GM18517 (cell line): ENCODE measurements around the gene TMEM175.

ENCODE experiments used
- ATAC-seq: cut with Tn5 transposase; IDR thresholded peaks from one replicate; pipeline ENCODE4 v1.9.1; 2021; ENCODE audit warnings: mild to moderate bottlenecking, moderate library complexity; ENCODE audit not compliant: unreplicated experiment

The TMEM175 gene

GRCh38 chr4:931960-932712 is at the start of gene TMEM175, which contains the start of gene GAK:
Gene TMEM175 (plus strand): TSS chr4:932460. CDS start chr4:947740, 15,280 bp downstream.
Gene GAK (minus strand): TSS chr4:932316. CDS start chr4:932187, 129 bp downstream.
- peak; percentile 71 for ATAC-seq

- ATAC-seq: no peak
These were observed 49.6 kb upstream of the TMEM175 start for GRCh38 chr4:882646-883045.

- no peak for ATAC-seq
These were observed 48.7 kb upstream of the TMEM175 start for GRCh38 chr4:883377-884095.

DNA sequence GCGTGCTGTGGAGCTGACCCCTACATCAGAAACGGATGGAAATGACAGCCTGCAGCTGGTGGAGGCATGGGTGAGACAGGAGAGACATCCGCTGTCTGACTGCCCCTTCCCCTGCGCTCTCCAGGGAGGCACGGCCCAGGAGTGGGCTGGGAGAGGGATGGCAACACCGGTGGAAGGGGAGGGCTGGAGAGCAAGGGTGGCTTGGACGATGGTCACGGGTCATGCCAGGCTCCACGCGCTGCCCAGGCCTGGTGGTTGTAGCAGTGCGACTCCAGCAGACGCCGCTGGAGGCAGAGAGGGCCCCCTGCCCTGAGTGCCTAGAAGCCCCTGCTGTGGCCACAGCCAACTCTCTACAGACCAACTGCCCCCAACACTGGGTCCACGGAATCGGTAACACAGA is 48.0 kb upstream of the TMEM175 start:
- no peak for ATAC-seq

DNA sequence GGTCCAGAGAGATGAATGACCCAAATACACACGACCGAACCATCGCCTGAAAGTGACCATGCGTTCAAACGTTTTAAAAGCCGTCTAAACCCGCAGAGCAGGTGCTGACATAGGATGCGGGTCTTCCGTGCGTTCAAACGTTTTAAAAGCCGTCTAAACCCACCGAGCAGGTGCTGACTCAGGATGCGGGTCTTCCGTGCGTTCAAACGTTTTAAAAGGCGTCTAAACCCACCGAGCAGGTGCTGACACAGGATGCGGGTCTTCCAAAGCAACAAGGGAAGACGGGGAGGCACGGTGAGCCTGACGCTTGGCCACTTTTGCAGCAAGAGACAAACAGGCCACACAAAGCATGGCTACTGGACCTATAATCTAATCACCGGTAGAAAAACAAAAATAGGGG is 47.4 kb upstream of the TMEM175 start:
- no peak for ATAC-seq

DNA sequence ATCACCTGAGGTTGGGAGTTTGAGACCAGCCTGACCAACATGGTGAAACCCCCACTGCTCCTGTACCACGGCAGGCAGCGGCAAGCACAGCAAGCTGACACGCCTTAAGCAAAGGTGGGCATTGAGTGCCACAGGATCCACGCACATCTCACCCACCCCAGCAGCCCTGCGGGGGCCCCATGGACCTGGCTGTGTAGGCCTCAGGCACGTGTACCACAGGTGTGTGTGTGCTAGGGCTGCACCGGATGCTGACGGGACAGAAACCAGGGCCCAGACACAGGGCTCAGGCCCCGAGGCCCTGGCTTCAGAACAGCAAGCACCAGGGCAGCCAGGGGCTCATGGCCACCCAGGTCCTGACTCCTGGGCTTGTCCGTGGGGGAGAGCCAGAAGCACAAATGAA is 46.9 kb upstream of the TMEM175 start:
- no peak for ATAC-seq

- no peak for ATAC-seq
These were observed 46.0 kb upstream of the TMEM175 start for GRCh38 chr4:886244-886643.

- ATAC-seq: no peak
These were observed 45.1 kb upstream of the TMEM175 start for GRCh38 chr4:887034-887763.

GRCh38 chr4:888029-888428 is 44.2 kb upstream of the TMEM175 start:
- ATAC-seq: no peak

GRCh38 chr4:889516-889915 is 42.7 kb upstream of the TMEM175 start:
- no peak for ATAC-seq

- ATAC-seq: no peak
These were observed 42.1 kb upstream of the TMEM175 start for GRCh38 chr4:890036-890695.

DNA sequence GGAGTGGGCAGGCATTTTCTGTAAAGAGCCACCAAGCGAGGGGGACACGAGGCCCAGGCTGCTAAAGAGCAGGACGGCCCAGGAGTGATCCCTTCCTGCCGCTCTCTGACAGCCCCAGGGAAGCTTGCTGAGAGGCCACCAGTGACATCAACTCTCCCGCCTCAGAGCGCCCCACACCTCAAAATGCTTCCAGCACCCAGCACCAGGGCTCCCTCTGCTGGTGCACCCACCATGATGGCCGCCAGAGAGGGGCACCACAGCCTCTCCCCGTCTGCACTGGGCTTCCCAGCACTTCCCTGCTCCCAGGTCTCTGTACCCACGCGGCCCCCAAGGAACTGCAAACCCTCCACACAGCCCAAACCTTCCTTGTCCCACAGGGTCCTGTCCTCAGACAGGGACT is 40.5 kb upstream of the TMEM175 start:
- ATAC-seq: no peak

DNA sequence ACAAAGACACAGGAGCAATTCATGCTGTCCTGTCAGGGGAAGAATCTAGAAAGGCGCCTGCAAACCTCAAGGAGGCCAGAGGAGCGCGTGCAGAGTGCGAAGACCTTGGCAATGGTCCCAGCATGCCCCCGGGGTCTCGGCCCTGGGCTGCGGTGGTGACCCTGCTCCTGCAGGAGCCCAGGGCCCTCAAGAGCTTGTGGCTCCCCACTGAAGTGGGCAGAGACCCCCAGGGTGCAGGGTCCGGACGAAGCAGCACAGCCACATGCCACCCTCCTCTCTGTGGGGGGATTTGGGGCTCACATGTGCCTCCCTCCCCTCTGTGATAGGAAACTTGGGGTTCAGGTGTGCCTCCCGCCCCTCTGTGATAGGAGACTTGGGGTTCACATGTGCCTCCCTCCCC is 39.5 kb upstream of the TMEM175 start:
- no peak for ATAC-seq

DNA sequence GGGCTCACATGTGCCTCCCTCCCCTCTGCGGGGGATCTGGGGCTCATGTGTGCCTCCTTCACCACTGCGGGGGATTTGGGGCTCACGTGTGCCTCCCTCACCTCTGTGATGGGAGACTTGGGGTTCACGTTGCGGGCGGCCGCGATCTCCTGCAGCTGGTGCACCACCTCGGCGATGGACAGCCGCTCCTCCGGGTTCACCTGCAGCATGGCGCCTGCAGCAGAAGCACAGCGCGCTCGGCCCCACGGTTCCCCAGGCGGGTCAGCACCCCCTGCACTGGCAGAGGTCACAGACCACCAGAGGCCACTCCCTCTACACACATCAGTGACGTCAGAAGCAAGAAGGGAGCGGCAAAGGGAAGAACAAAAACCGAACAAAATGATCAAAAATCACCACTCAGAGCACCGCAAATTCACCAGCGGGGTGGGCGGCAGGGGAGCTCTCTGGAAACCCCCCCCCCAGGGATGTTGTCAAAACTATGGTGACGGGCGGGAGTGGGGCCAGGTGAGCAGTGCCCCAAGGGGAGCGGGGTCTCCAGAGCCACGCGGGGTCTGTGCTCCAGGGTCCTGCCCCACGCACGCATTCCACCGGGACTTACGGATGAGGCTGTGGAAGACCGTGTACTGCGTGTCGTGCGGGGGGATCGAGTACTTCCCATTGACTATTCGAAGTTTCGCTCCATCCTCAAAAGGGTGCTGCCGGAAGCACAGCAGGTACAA is 38.8 kb upstream of the TMEM175 start:
- ATAC-seq: no peak

GRCh38 chr4:893995-894705 is 38.1 kb upstream of the TMEM175 start:
- no peak for ATAC-seq

DNA sequence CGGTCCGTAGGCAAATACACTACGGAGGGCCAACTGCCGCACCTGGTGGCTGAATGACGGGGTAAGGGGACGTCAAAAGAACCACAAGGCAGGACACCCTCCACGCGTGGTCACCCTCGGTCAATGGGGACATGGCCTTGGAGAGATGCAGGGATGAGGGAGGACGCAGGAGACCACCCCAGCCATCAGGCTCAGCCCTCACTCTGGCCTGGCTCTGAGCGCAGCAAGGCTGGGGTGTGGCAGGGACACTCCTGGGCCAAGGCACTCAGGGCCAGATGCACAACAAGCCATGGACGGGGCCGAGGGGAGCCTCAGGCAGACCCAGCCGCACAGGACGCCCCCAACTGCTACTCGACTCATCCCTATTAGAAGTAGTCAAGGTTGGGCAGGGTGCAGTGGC is 36.7 kb upstream of the TMEM175 start:
- no peak for ATAC-seq

- no peak for ATAC-seq
These were observed 36.0 kb upstream of the TMEM175 start for GRCh38 chr4:896216-896615.

DNA sequence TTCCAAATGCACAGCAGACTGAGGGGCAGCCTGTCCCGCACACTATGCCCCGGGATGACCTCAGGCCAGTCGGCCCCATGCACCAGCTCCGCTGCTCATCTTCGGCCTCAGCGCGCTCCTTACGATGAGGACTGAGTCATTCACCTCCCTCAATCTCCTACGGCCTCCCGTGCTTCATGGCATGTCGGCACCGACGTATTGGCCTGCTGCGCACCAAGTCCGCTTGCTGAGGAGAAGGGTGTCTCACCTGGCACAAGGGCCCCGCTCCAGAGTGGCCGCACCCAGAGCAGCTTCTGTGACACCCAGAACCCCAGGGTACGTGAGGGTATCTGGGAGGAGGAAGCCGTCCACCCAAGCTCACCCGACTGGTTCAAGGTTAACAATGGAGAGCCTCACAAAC is 35.6 kb upstream of the TMEM175 start:
- ATAC-seq: no peak

- no peak for ATAC-seq
These were observed 34.1 kb upstream of the TMEM175 start for GRCh38 chr4:898123-898522.
